B cell (primary cell): Measurements from ENCODE around the gene SLC6A18. TPM values are rescaled to one million over a fixed set of nuclear protein-coding genes. Genes with fewer than 3 reads are reported as not detected.

Source experiments
- ATAC-seq: fragments of 200-7000 bp; cut with Tn5 transposase; one replicate; pipeline ENCODE4 v1.10.0; 2021; ENCODE audit warnings: low read depth, mild to moderate bottlenecking, moderate number of reproducible peaks, moderate library complexity
- CTCF ChIA-PET: fragments of 350-600 bp; sonication (Branson Sonifier 250); formaldehyde crosslinking; loops from one replicate; lab custom pipeline; 2021; ENCODE audit warnings: antibody characterized with exemption, inconsistent platforms; lab: Charles Lee
- POLR2A ChIA-PET: fragments of 350-600 bp; sonication (Branson Sonifier 250); formaldehyde crosslinking; loops from one replicate; lab custom pipeline; 2021; ENCODE audit warnings: antibody characterized with exemption; lab: Charles Lee
- DNase-seq: peaks from one replicate; pipeline ENCODE4 v3.0.0; 2013
- H2AFZ ChIP-seq: 2 replicates; pipeline ENCODE4 v1.6.1; 2012; ENCODE audit warnings: mild to moderate bottlenecking, low read depth, low read length; ENCODE audit not compliant: insufficient read depth, poor library complexity, severe bottlenecking
- H3K27ac ChIP-seq, 2 donors: 1 replicate in 1 of 2; 2 replicates in 1 of 2; pipeline ENCODE4 v1.5.1; 2012 to 2013; ENCODE audit warnings: low read length in 2 of 2, mild to moderate bottlenecking in 2 of 2, moderate library complexity in 1 of 2
- H3K27me3 ChIP-seq, 4 experiments: fragments of 200-600 bp in 1 of 4; sonication (generic) in 1 of 4; replicated peaks in 1 of 4; 1 replicate in 2 of 4; 2 replicates in 2 of 4; pipeline versions ENCODE4 v1.6.1 to v1.7.0; 2013 to 2016; ENCODE audit warnings: low read length in 3 of 4, mild to moderate bottlenecking in 2 of 4, mixed read lengths in 1 of 4, moderate library complexity in 1 of 4; ENCODE audit not compliant: insufficient read depth in 4 of 4, control insufficient read depth in 3 of 4; ENCODE audit errors: control extremely low read depth in 1 of 4
- H3K36me3 ChIP-seq, 2 experiments: replicated peaks in 1 of 2; 1 replicate in 1 of 2; 2 replicates in 1 of 2; pipeline versions ENCODE4 v1.6.1 to v1.7.1; 2013; ENCODE audit warnings: low read length in 1 of 2; ENCODE audit not compliant: insufficient read depth in 2 of 2, control insufficient read depth in 1 of 2; ENCODE audit errors: control extremely low read depth in 1 of 2, extremely low read depth in 1 of 2
- H3K4me1 ChIP-seq, 2 donors: fragments of 200-600 bp in 1 of 2; sonication (generic) in 1 of 2; 1 replicate in 1 of 2; 2 replicates in 1 of 2; pipeline versions ENCODE4 v1.5.1 to v1.6.1; 2013 to 2017; ENCODE audit warnings: low read length in 2 of 2; ENCODE audit not compliant: control insufficient read depth in 2 of 2, insufficient read depth in 2 of 2
- H3K4me2 ChIP-seq: replicated peaks from 2 replicates; pipeline ENCODE3; 2012; ENCODE audit warnings: mild to moderate bottlenecking, low read depth, low read length; ENCODE audit not compliant: poor library complexity, severe bottlenecking
- H3K4me3 ChIP-seq, 5 experiments: fragments of 200-600 bp in 1 of 5; sonication (generic) in 1 of 5; 1 replicate in 3 of 5; 2 replicates in 2 of 5; pipeline versions ENCODE4 v1.5.1 to v1.7.0; 2011 to 2016; ENCODE audit warnings: low read length in 4 of 5, mild to moderate bottlenecking in 4 of 5, low read depth in 2 of 5, control low read depth in 1 of 5, moderate library complexity in 1 of 5; ENCODE audit not compliant: insufficient read depth in 1 of 5; ENCODE audit errors: control extremely low read depth in 1 of 5, extremely low read depth in 1 of 5
- H3K79me2 ChIP-seq: fragments of 200-600 bp; sonication (generic); one replicate; pipeline ENCODE4 v1.6.0; 2016; ENCODE audit warnings: low read length; ENCODE audit not compliant: control insufficient read depth, insufficient read depth
- H3K9ac ChIP-seq: fragments of 200-600 bp; sonication (generic); 2 replicates; pipeline ENCODE4 v1.6.1; 2017; ENCODE audit warnings: mild to moderate bottlenecking, low read length, moderate library complexity
- H3K9me3 ChIP-seq, 3 donors: one replicate each; pipeline versions ENCODE4 v1.6.1 to v1.7.1; 2013; ENCODE audit warnings: low read length in 2 of 3; ENCODE audit not compliant: control insufficient read depth in 2 of 3, insufficient read depth in 1 of 3; ENCODE audit errors: control extremely low read depth in 1 of 3
- H4K20me1 ChIP-seq: 2 replicates; pipeline ENCODE4 v1.6.0; 2012; ENCODE audit warnings: mild to moderate bottlenecking, low read length; ENCODE audit not compliant: insufficient read depth, control insufficient read depth, poor library complexity, severe bottlenecking
- H3K27ac Mint-ChIP-seq: one replicate; pipeline ENCODE4 v1.8.0; 2021; ENCODE audit warnings: mixed read lengths
- H3K27me3 Mint-ChIP-seq: one replicate; pipeline ENCODE4 v1.8.0; 2021; ENCODE audit warnings: mixed read lengths
- H3K4me1 Mint-ChIP-seq: one replicate; pipeline ENCODE4 v1.8.0; 2021; ENCODE audit warnings: mixed read lengths
- H3K4me3 Mint-ChIP-seq: one replicate; pipeline ENCODE4 v1.8.0; 2021; ENCODE audit warnings: mixed read lengths
- H3K9me3 Mint-ChIP-seq: one replicate; pipeline ENCODE4 v1.8.0; 2022; ENCODE audit warnings: mixed read lengths; ENCODE audit not compliant: insufficient read depth
- EZH2 ChIP-seq: IDR thresholded peaks from 2 replicates; pipeline ENCODE4 v1.6.1; 2012; ENCODE audit warnings: borderline replicate concordance, low read depth, mild to moderate bottlenecking, moderate library complexity, low read length; ENCODE audit not compliant: insufficient read depth, poor library complexity, severe bottlenecking
- WGBS: methylation state at CpG from one replicate; pipeline ENCODE4 v1.1.5; 2013; ENCODE audit warnings: missing lambda C conversion rate; ENCODE audit not compliant: insufficient coverage; 5-methylcytosine and 5-hydroxymethylcytosine counted together
- intact Hi-C: fragments of 100-400 bp; cut with micrococcal nuclease; formaldehyde crosslinking; loops from one replicate; pipeline ENCODE4 v1.10.0; 2022
- polyA plus RNA-seq: library from polyadenylated mRNA; depleted of rRNA; stranded (reverse); fragments of >200 nt; gene quantifications from 2 replicates; pipeline ENCODE4 v1.2.3, GENCODE V29; 2012
- total RNA-seq, 2 donors: library from RNA; stranded (reverse); fragments of 120-200 nt in 1 of 2; gene quantifications; 1 replicate in 1 of 2; 2 replicates in 1 of 2; pipeline versions ENCODE4 v1.2.3 to v1.2.4, GENCODE V29; 2013 to 2022
- TF ChIP-seq, protein P1 (sequence below): fragments of 200-600 bp; IDR thresholded peaks from one replicate; pipeline ENCODE4 v1.8.0; 2022; ENCODE audit warnings: antibody characterized with exemption, mild to moderate bottlenecking

SLC6A18 gene
- total and polyA plus RNA-seq, 2 donors (not counting 1 experiment from before 2014, with no cell fraction given): not detected

DNA sequence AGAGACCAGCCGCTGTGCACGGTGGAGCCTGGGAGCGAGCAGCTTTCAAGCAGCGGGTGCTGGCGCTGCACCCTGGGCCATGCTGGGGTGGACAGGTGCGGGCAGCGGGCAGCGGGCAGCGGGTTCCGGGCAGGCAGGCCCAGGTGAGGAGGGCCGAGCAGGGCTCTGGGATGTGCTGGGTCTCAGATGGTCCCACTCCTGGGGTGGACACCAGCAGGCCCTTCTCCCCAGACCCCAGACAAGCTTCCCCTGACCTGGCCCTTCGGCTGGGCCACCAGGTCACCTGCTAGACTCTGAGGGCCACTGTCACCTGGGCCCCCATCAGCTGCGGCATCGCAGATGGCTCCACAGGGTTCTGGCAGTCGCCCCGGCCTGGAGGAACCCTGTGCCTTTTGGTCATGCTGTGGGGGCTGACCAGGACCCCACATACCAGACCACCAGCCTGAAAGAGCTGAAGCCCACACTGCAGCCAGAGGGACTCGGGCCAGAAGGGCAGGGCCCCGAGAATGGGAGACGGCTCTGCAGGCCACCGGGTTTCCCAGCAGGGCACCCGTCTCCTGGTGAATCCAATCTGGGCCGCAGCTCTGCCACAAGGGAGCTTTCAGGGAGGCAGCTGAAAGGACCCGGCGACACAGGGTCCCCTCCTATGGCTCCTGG is 21.7 kb upstream of the SLC6A18 start:
- H3K9me3 Mint-ChIP-seq: no peaks in the 10 kb centered on the region
- H3K9me3 ChIP-seq: no peaks in the 10 kb centered on the region
- H3K27me3 ChIP-seq: peaks cover 0 to 3% (median 0%) of the 10 kb centered on the region in 4 experiments
- no peak for ATAC-seq
- CTCF ChIA-PET: no interaction called here
- H3K36me3 ChIP-seq: no peaks in the 10 kb centered on the region
- TF ChIP-seq EZH2: no peak
- TF ChIP-seq, protein P1, sequence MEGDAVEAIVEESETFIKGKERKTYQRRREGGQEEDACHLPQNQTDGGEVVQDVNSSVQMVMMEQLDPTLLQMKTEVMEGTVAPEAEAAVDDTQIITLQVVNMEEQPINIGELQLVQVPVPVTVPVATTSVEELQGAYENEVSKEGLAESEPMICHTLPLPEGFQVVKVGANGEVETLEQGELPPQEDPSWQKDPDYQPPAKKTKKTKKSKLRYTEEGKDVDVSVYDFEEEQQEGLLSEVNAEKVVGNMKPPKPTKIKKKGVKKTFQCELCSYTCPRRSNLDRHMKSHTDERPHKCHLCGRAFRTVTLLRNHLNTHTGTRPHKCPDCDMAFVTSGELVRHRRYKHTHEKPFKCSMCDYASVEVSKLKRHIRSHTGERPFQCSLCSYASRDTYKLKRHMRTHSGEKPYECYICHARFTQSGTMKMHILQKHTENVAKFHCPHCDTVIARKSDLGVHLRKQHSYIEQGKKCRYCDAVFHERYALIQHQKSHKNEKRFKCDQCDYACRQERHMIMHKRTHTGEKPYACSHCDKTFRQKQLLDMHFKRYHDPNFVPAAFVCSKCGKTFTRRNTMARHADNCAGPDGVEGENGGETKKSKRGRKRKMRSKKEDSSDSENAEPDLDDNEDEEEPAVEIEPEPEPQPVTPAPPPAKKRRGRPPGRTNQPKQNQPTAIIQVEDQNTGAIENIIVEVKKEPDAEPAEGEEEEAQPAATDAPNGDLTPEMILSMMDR: no peak
- H3K27ac ChIP-seq: no peak overlapping the region
- H3K4me3 Mint-ChIP-seq: no peak overlapping the region
- no peak overlapping the region for H2AFZ ChIP-seq
- H3K4me2 ChIP-seq: no peak overlapping the region
- POLR2A ChIA-PET: no interaction called here
- H3K27me3 Mint-ChIP-seq: peaks cover 8% of the 10 kb centered on the region
- H4K20me1 ChIP-seq: no peaks in the 10 kb centered on the region
- no peaks in the 10 kb centered on the region for H3K79me2 ChIP-seq
- intact Hi-C loops: no loop called here
- H3K27ac Mint-ChIP-seq: no peak overlapping the region
- H3K4me1 ChIP-seq: no peaks in the 10 kb centered on the region
- H3K4me3 ChIP-seq: no peak overlapping the region
- no peaks in the 10 kb centered on the region for H3K4me1 Mint-ChIP-seq
- 91% methylated on average over 24 of the region's 24 CpGs for WGBS
- H3K9ac ChIP-seq: no peak overlapping the region
- no peak for DNase-seq

DNA sequence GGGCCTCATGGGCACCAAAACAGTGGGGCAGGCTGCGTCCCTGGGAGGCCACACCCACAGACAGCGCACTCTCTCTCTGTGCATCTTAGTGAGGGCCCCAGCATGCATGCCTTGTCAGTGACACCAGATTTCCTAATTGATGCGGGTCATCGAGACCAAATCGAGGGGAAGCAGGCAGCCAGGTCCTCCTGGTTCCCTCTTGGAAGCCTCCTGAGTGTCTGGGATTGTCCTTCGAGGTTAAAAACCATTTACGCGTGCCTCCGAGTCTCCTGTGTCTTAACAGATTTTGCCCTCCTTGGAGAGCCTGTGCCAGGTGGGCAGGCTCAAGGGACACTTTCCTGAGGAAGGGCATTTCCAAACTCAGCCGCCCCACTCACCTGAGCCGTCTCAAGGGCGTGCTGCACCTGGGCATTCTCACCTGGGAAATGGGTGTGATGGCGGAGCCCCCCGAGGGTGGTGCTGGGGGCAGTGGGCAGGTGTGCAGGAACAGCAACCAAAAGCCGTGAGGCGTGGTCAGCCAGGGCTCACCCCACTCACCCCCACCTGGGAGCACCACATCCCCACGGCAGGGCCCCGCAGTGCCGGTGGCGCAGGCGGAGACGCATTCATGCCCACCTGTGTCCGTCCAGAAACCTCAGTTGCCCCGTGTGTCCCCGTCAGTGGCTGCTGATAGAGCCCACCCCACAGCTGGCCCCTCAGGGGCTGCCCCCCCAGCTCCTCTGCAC is 21.1 kb upstream of the SLC6A18 start:
- DNase-seq (no peak), ATAC-seq (no peak)
- H3K27ac Mint-ChIP-seq: no peak overlapping the region
- no peak overlapping the region for H3K9ac ChIP-seq
- H3K36me3 ChIP-seq: no peaks in the 10 kb centered on the region
- peaks cover 0 to 3% (median 0%) of the 10 kb centered on the region in 4 experiments for H3K27me3 ChIP-seq
- H3K4me1 Mint-ChIP-seq: no peaks in the 10 kb centered on the region
- H3K4me3 ChIP-seq: no peak overlapping the region
- H3K4me2 ChIP-seq: no peak overlapping the region
- H3K9me3 ChIP-seq: no peaks in the 10 kb centered on the region
- peaks cover 8% of the 10 kb centered on the region for H3K27me3 Mint-ChIP-seq
- H3K27ac ChIP-seq: no peak overlapping the region
- no peaks in the 10 kb centered on the region for H3K4me1 ChIP-seq
- intact Hi-C loops: no loop called here
- H3K9me3 Mint-ChIP-seq: no peaks in the 10 kb centered on the region
- TF ChIP-seq EZH2: no peak
- TF ChIP-seq, protein P1: no peak
- no peaks in the 10 kb centered on the region for H3K79me2 ChIP-seq
- no peaks in the 10 kb centered on the region for H4K20me1 ChIP-seq
- ChIA-PET POLR2A (no interaction called here), CTCF (no interaction called here)
- H2AFZ ChIP-seq: no peak overlapping the region
- WGBS: 84% methylated on average over 25 of the region's 25 CpGs
- no peak overlapping the region for H3K4me3 Mint-ChIP-seq
